Measurements from ENCODE around the gene TAB3. TPM values are rescaled to one million over a fixed set of nuclear protein-coding genes. Genes with fewer than 3 reads are reported as not detected.

The TAB3 gene
- polyA plus RNA-seq, 2 donors, result 10.9 to 13.2 TPM

DNA sequence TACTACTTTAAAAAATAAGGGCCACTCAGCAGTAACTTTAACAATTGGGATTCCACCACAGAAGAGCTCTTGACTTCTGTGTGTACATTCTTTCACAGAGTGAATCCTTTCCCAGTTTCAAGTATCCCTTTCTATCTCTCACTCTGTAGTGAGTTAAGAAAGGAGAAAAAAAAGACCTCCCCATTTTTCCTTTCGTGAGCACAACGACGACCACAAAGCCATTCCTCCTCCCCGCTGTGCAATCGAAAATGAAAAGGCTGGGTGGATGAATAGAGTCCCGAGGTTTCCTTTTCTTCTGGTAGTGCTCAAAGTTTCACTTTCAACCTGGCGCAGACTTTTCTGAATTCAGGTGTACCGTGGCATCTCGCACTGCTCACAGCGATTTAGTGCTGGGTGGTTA, 58.0 kb downstream of the TAB3 start:
- H3K36me3 ChIP-seq (ENCODE audit: control insufficient read depth in 2 of 2, insufficient read depth in 2 of 2, low read length in 1 of 2), result peaks cover 0 to 2% of the 10 kb centered on the region in 2 donors
- WGBS, 2 donors, result 64 to 81% methylated on average over 10 of the region's 10 CpGs
- H3K27me3 ChIP-seq (ENCODE audit: control insufficient read depth in 1 of 2, insufficient read depth in 2 of 2, low read length in 2 of 2), result no peaks in the 10 kb centered on the region
- H3K9me3 ChIP-seq (ENCODE audit: control insufficient read depth in 2 of 2, insufficient read depth in 1 of 2, low read depth in 1 of 2, low read length in 1 of 2), result no peaks in the 10 kb centered on the region
- no peak overlapping the region for H3K27ac ChIP-seq (ENCODE audit: low read depth in 2 of 2, low read length in 1 of 2)
- H3K4me1 ChIP-seq (ENCODE audit: control insufficient read depth in 2 of 2, insufficient read depth in 2 of 2, low read length in 1 of 2), result no peaks in the 10 kb centered on the region
- no peak overlapping the region for H3K4me3 ChIP-seq (ENCODE audit: low read depth in 1 of 2, low read length in 2 of 2)

DNA sequence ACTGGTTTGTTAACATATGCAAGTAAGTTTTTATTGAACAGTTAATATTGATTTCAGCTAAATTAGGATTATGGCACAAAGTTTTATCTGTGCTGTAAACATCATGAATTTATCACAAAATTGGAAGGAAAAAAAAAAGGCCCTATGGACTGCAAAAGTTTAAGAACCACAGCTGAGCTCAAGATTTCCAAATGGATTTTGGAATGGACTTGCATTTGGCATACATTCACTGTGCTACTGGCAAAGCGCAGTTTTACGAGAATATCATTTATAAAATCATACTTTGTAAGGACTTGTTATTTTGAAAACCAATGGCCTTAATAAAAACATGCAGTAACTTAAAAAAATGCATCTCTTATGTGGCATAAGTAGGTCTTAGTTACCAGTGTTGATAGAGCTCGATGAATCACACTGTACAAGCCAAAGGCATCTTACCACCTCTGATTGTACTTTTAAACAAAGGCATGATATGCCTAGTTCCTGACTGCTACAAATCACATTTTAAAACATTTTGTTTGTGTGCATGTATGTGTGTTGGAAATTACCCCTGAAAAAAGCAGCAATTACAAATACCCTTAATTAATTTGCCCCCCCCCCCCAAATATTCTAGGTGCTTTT, 58.6 kb downstream of the TAB3 start:
- Histone ChIP-seq H3K36me3 (ENCODE audit: control insufficient read depth in 2 of 2, insufficient read depth in 2 of 2, low read length in 1 of 2) (peaks cover 0 to 2% of the 10 kb centered on the region in 2 donors), H3K4me1 (ENCODE audit: control insufficient read depth in 2 of 2, insufficient read depth in 2 of 2, low read length in 1 of 2) (no peaks in the 10 kb centered on the region), H3K27me3 (ENCODE audit: control insufficient read depth in 1 of 2, insufficient read depth in 2 of 2, low read length in 2 of 2) (no peaks in the 10 kb centered on the region), H3K9me3 (ENCODE audit: control insufficient read depth in 2 of 2, insufficient read depth in 1 of 2, low read depth in 1 of 2, low read length in 1 of 2) (no peaks in the 10 kb centered on the region), H3K4me3 (ENCODE audit: low read depth in 1 of 2, low read length in 2 of 2) (no peak overlapping the region), H3K27ac (ENCODE audit: low read depth in 2 of 2, low read length in 1 of 2) (no peak overlapping the region)
- 83 to 87% methylated on average over 3 of the region's 3 CpGs for WGBS, 2 donors

DNA sequence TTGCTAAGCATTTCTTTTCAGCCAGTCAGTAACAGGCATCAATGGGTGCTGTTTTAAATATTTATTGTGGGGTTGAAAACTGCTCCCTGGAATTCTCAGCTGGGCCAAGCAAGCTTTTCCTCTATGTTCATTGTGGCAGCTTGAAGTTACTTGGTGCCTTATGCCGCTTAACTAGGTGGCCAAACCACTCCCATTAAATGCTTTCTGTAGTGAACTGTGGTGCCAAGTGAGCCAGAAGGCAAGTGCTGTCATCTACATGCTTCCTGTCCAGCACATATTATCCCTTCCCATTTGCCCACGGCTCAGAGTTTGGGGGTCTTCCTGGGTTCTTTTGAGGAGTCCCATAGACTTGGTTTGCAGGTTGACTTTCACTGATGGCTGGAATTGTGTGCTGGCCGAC, 64.8 kb downstream of the TAB3 start:
- 58 to 68% methylated on average over 3 of the region's 3 CpGs for WGBS, 2 donors
- Histone ChIP-seq H3K27ac (ENCODE audit: low read depth in 2 of 2, low read length in 1 of 2) (no peak overlapping the region), H3K36me3 (ENCODE audit: control insufficient read depth in 2 of 2, insufficient read depth in 2 of 2, low read length in 1 of 2) (no peaks in the 10 kb centered on the region), H3K4me1 (ENCODE audit: control insufficient read depth in 2 of 2, insufficient read depth in 2 of 2, low read length in 1 of 2) (no peaks in the 10 kb centered on the region), H3K4me3 (ENCODE audit: low read depth in 1 of 2, low read length in 2 of 2) (no peak overlapping the region), H3K27me3 (ENCODE audit: control insufficient read depth in 1 of 2, insufficient read depth in 2 of 2, low read length in 2 of 2) (no peaks in the 10 kb centered on the region), H3K9me3 (ENCODE audit: control insufficient read depth in 2 of 2, insufficient read depth in 1 of 2, low read depth in 1 of 2, low read length in 1 of 2) (no peaks in the 10 kb centered on the region)

DNA sequence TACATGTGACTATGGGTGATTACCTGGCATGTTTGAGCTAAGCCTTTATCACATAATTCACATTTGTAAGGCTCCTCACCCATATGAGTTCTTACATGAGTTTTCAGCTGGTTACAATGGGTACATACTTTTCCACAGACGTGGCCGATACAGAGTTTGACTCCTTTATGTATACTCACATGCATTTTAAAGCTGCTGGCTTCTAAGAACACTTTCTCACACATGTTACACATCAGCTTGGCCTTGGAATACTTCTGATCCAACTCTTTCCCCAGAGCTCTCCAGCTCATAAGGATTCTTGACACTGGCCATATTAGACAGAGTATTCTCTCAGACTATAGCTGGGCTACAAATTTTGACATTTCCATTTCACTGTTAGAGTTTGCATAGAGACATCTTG, 66.3 kb downstream of the TAB3 start:
- WGBS, 2 donors, result 77 to 81% methylated on average over 2 of the region's 2 CpGs
- Histone ChIP-seq H3K27ac (ENCODE audit: low read depth in 2 of 2, low read length in 1 of 2) (no peak overlapping the region), H3K4me3 (ENCODE audit: low read depth in 1 of 2, low read length in 2 of 2) (no peak overlapping the region), H3K36me3 (ENCODE audit: control insufficient read depth in 2 of 2, insufficient read depth in 2 of 2, low read length in 1 of 2) (no peaks in the 10 kb centered on the region), H3K9me3 (ENCODE audit: control insufficient read depth in 2 of 2, insufficient read depth in 1 of 2, low read depth in 1 of 2, low read length in 1 of 2) (no peaks in the 10 kb centered on the region), H3K4me1 (ENCODE audit: control insufficient read depth in 2 of 2, insufficient read depth in 2 of 2, low read length in 1 of 2) (no peaks in the 10 kb centered on the region), H3K27me3 (ENCODE audit: control insufficient read depth in 1 of 2, insufficient read depth in 2 of 2, low read length in 2 of 2) (no peaks in the 10 kb centered on the region)

DNA sequence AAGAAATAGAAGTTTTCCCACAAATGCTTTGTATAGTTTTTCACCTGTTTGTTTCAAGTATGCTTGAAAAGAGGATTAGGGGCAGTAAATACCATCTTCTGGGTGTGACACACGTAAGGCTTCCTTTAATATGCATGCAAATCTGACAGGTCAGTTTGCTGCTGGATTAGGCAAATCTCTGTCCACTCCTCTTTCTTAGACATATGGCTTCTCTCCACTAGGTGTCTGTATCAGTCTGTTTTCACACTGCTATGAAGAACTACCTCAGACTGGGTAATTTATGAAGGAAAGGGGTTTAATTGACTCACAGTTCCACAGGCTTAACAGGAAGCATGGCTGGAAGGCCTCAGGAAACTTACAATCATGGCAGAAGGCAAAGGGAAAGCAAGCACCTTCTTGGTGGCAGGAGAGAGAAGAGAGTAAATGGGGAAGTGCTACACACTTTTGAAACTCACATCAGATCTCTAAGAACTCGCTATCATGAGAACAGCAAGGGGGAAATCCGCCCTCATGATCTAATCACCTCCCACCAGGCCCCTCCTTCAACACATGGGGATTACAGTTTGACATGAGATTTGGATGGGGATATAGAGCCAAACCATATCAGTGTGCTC, 66.9 kb downstream of the TAB3 start:
- Histone ChIP-seq H3K27me3 (ENCODE audit: control insufficient read depth in 1 of 2, insufficient read depth in 2 of 2, low read length in 2 of 2) (no peaks in the 10 kb centered on the region), H3K4me1 (ENCODE audit: control insufficient read depth in 2 of 2, insufficient read depth in 2 of 2, low read length in 1 of 2) (no peaks in the 10 kb centered on the region), H3K36me3 (ENCODE audit: control insufficient read depth in 2 of 2, insufficient read depth in 2 of 2, low read length in 1 of 2) (no peaks in the 10 kb centered on the region), H3K4me3 (ENCODE audit: low read depth in 1 of 2, low read length in 2 of 2) (no peak overlapping the region), H3K9me3 (ENCODE audit: control insufficient read depth in 2 of 2, insufficient read depth in 1 of 2, low read depth in 1 of 2, low read length in 1 of 2) (no peaks in the 10 kb centered on the region), H3K27ac (ENCODE audit: low read depth in 2 of 2, low read length in 1 of 2) (no peak overlapping the region)
- 48 to 70% methylated on average over 3 of the region's 3 CpGs for WGBS, 2 donors

DNA sequence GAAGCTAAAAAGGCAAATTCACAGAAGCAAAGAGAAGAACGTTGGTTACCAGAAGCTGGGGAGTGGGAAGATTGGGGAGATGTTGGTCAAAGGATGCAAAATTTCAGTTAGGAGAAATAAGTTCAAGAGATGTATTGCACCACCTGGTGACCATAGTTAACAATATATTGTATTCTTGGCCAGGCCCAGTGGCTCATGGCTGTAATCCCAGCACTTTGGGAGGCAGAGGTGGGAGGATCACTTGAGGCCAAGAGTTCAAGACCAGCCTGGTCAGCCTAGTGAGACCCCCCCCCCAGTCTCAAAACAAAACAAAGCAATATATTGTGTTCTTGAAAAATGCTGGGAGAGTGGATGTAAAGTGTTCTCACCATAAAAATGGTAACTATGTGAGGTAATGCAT, 67.9 kb downstream of the TAB3 start:
- Histone ChIP-seq H3K9me3 (ENCODE audit: control insufficient read depth in 2 of 2, insufficient read depth in 1 of 2, low read depth in 1 of 2, low read length in 1 of 2) (no peaks in the 10 kb centered on the region), H3K27ac (ENCODE audit: low read depth in 2 of 2, low read length in 1 of 2) (no peak overlapping the region), H3K27me3 (ENCODE audit: control insufficient read depth in 1 of 2, insufficient read depth in 2 of 2, low read length in 2 of 2) (no peaks in the 10 kb centered on the region), H3K4me3 (ENCODE audit: low read depth in 1 of 2, low read length in 2 of 2) (no peak overlapping the region), H3K4me1 (ENCODE audit: control insufficient read depth in 2 of 2, insufficient read depth in 2 of 2, low read length in 1 of 2) (no peaks in the 10 kb centered on the region), H3K36me3 (ENCODE audit: control insufficient read depth in 2 of 2, insufficient read depth in 2 of 2, low read length in 1 of 2) (no peaks in the 10 kb centered on the region)
- WGBS, 2 donors, result 55 to 72% methylated on average over 1 of the region's 1 CpG

DNA sequence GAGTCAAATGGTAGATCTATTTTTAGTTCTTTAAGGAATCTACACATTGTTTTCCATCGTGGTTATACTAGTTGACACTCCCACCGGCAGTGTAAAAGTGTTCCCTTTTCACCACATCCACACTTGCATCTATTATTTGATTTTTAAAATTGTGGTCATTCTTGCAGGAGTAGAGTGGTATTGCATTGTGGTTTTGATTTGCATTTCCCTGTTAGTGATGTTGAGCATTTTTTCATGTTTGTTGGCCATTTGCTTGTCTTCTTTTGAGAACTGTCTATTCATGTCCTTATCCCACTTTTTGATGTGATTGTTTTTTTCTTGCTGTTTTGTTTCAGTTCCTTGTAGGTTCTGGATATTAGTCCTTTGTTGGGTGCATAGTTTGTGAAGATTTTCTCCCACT, 70.0 kb downstream of the TAB3 start:
- Histone ChIP-seq H3K27me3 (ENCODE audit: control insufficient read depth in 1 of 2, insufficient read depth in 2 of 2, low read length in 2 of 2) (no peaks in the 10 kb centered on the region), H3K9me3 (ENCODE audit: control insufficient read depth in 2 of 2, insufficient read depth in 1 of 2, low read depth in 1 of 2, low read length in 1 of 2) (no peaks in the 10 kb centered on the region), H3K4me3 (ENCODE audit: low read depth in 1 of 2, low read length in 2 of 2) (no peak overlapping the region), H3K36me3 (ENCODE audit: control insufficient read depth in 2 of 2, insufficient read depth in 2 of 2, low read length in 1 of 2) (no peaks in the 10 kb centered on the region), H3K27ac (ENCODE audit: low read depth in 2 of 2, low read length in 1 of 2) (no peak overlapping the region), H3K4me1 (ENCODE audit: control insufficient read depth in 2 of 2, insufficient read depth in 2 of 2, low read length in 1 of 2) (no peaks in the 10 kb centered on the region)
- 54 to 58% methylated on average over 2 of the region's 2 CpGs for WGBS, 2 donors

DNA sequence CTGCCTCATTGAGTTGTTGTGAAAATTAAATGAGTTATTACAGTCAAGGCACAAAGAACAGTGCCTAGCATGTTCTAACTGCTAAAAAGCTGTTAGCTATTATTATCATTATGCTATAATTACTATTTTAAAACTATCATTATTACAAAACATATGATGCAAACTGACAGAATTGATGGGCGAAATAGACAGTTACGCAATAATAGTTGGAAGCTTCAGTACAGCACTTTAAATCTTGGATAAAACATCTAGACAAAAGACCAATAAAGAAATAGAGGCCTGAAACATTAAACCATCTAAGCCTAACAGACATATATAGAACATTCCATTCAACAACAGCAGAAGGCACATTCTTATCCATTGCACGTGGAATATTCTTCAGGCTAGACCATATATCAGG, 73.0 kb downstream of the TAB3 start:
- H3K4me3 ChIP-seq (ENCODE audit: low read depth in 1 of 2, low read length in 2 of 2), result no peak overlapping the region
- no peaks in the 10 kb centered on the region for H3K36me3 ChIP-seq (ENCODE audit: control insufficient read depth in 2 of 2, insufficient read depth in 2 of 2, low read length in 1 of 2)
- 83 to 85% methylated on average over 3 of the region's 3 CpGs for whole genome bisulfite sequencing, 2 donors
- no peak overlapping the region for H3K27ac ChIP-seq (ENCODE audit: low read depth in 2 of 2, low read length in 1 of 2)
- no peaks in the 10 kb centered on the region for H3K27me3 ChIP-seq (ENCODE audit: control insufficient read depth in 1 of 2, insufficient read depth in 2 of 2, low read length in 2 of 2)
- no peaks in the 10 kb centered on the region for H3K4me1 ChIP-seq (ENCODE audit: control insufficient read depth in 2 of 2, insufficient read depth in 2 of 2, low read length in 1 of 2)
- H3K9me3 ChIP-seq (ENCODE audit: control insufficient read depth in 2 of 2, insufficient read depth in 1 of 2, low read depth in 1 of 2, low read length in 1 of 2), result no peaks in the 10 kb centered on the region

DNA sequence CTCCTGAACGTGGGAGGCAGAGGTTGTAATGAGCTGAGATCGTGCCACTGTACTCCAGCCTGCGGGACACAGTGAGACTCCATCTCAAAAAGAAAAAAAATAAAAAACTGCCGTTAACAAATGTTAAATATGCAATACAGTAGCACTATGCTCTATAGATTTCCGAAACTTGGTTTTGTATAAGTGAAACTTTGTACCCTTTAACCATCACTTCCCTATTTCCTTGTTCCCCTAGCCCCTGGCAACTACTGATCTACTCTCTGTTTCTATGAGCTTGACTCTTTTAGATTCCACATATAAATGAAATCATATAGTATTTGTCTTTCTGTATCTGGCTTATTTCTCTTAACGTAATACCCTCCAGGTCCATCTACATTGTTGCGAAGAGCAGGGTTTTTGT, 74.1 kb downstream of the TAB3 start:
- WGBS, 2 donors, result 87 to 90% methylated on average over 7 of the region's 7 CpGs
- H3K9me3 ChIP-seq (ENCODE audit: control insufficient read depth in 2 of 2, insufficient read depth in 1 of 2, low read depth in 1 of 2, low read length in 1 of 2), result no peaks in the 10 kb centered on the region

DNA sequence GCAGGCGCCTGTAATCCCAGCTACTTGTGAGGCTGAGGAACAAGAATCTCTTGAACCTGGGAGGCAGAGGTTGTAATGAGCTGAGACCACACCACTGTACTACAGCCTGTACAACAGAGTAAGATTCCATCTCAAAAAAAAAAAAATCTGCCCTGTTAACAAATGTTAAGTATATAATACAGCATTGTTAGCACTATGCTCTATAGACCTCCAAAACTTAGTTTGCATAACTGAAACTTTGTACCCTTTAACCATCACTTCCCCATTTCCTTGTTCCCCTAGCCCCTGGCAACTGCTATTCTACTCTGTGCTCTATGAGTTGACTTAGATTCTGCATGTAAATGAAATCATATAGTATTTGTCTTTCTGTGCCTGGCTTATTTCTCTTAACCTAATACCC, 76.7 kb downstream of the TAB3 start:
- Histone ChIP-seq H3K27ac (ENCODE audit: low read depth in 2 of 2, low read length in 1 of 2) (no peak overlapping the region), H3K4me3 (ENCODE audit: low read depth in 1 of 2, low read length in 2 of 2) (no peak overlapping the region), H3K9me3 (ENCODE audit: control insufficient read depth in 2 of 2, insufficient read depth in 1 of 2, low read depth in 1 of 2, low read length in 1 of 2) (peaks cover 0 to 2% of the 10 kb centered on the region in 2 donors), H3K27me3 (ENCODE audit: control insufficient read depth in 1 of 2, insufficient read depth in 2 of 2, low read length in 2 of 2) (no peaks in the 10 kb centered on the region), H3K4me1 (ENCODE audit: control insufficient read depth in 2 of 2, insufficient read depth in 2 of 2, low read length in 1 of 2) (no peaks in the 10 kb centered on the region), H3K36me3 (ENCODE audit: control insufficient read depth in 2 of 2, insufficient read depth in 2 of 2, low read length in 1 of 2) (no peaks in the 10 kb centered on the region)
- 92 to 96% methylated on average over 1 of the region's 1 CpG for WGBS, 2 donors

More for the DNA sequence above, 74.1 kb downstream of the TAB3 start:
- Histone ChIP-seq H3K27ac (ENCODE audit: low read depth in 2 of 2, low read length in 1 of 2) (no peak overlapping the region), H3K4me1 (ENCODE audit: control insufficient read depth in 2 of 2, insufficient read depth in 2 of 2, low read length in 1 of 2) (no peaks in the 10 kb centered on the region), H3K36me3 (ENCODE audit: control insufficient read depth in 2 of 2, insufficient read depth in 2 of 2, low read length in 1 of 2) (no peaks in the 10 kb centered on the region), H3K27me3 (ENCODE audit: control insufficient read depth in 1 of 2, insufficient read depth in 2 of 2, low read length in 2 of 2) (no peaks in the 10 kb centered on the region), H3K4me3 (ENCODE audit: low read depth in 1 of 2, low read length in 2 of 2) (no peak overlapping the region)
